Liver (tissue), 2 donors: ENCODE data around the gene DYRK1B.

ENCODE experiments used
- CTCF ChIP-seq: fragments of 150-350 bp; IDR thresholded peaks from 2 replicates; pipeline ENCODE4 v1.5.1; 2017; ENCODE audit warnings: improper control_type of control experiment, low read depth, low read length; ENCODE audit not compliant: missing input control
- REST ChIP-seq: IDR thresholded peaks from 2 replicates; pipeline ENCODE4 v1.6.1; 2016; ENCODE audit warnings: antibody characterized with exemption, mild to moderate bottlenecking
- donor health status: healthy.

GRCh38 chr19:39852882-39853281 is 18.9 kb upstream of the DYRK1B start:
- no peak for TF ChIP-seq REST
- TF ChIP-seq CTCF, result no peak
